ENCODE data around the gene HAAO. TPM values are rescaled to one million over a fixed set of nuclear protein-coding genes. Genes with fewer than 3 reads are reported as not detected.

HAAO gene
- total and polyA plus RNA-seq, 2 of the 13 experiments (the other 11 are each of a cell fraction or from before 2014, with no cell fraction given) = 36.1 to 42.7 TPM

DNA sequence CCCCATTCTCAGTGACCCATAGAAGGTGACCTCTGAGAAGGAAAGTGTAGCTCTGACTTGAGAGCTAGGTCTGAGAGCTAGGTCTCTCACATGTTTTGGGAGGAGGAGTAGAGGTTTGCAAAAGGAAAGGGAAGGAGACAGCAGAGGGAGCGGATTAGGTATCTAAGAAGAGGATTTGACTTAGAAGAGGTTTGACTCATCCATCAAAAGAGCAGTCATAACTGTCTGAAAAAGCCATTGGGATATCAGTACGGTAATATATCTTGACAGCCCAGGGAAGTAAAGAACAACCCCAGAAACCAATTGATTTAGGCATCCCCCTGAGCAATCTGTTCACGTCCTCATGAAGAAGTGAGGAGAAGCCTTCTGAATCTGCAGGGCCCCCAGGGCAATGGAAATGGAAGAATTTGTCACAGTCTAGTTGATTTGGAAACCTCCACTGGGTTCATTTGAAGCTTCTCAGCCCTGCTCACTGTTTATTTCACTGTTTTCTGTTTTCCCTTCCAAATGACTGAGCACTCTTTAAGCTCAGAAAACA is 47.8 kb downstream of the HAAO start:
- ATAC-seq (no peak), FAIRE-seq (no peak), DNase-seq (ENCODE audit: low spot score) (no peak)
- Histone ChIP-seq H4K20me1 (ENCODE audit: insufficient read depth, low read length) (no peaks in the 10 kb centered on the region), H3K9me3 (ENCODE audit: low read length) (no peaks in the 10 kb centered on the region), H3K79me2 (ENCODE audit: insufficient read depth, low read length) (no peaks in the 10 kb centered on the region), H3K9ac (ENCODE audit: insufficient read depth, low read depth, low read length) (no peak overlapping the region), H3K27ac (ENCODE audit: extremely low read length, insufficient read depth, low read length) (no peak overlapping the region), H2AFZ (ENCODE audit: low read length) (no peak overlapping the region), H3K4me2 (ENCODE audit: low read depth, low read length) (no peak overlapping the region), H3K4me3 (replicated peaks in 1 of 3; ENCODE audit: insufficient read depth in 1 of 3, low read depth in 2 of 3, low read length in 3 of 3) (no peak overlapping the region), H3K4me1 (ENCODE audit: insufficient read depth, low read length) (no peaks in the 10 kb centered on the region), H3K27me3 (ENCODE audit: control insufficient read depth in 1 of 2, insufficient read depth in 2 of 2, low read length in 2 of 2) (no peaks in the 10 kb centered on the region), H3K36me3 (replicated peaks in 1 of 2; ENCODE audit: control insufficient read depth in 1 of 2, insufficient read depth in 2 of 2, low read length in 2 of 2) (no peaks in the 10 kb centered on the region; a peak in 3 of 5 replicates)
- TF ChIP-seq, protein P1, sequence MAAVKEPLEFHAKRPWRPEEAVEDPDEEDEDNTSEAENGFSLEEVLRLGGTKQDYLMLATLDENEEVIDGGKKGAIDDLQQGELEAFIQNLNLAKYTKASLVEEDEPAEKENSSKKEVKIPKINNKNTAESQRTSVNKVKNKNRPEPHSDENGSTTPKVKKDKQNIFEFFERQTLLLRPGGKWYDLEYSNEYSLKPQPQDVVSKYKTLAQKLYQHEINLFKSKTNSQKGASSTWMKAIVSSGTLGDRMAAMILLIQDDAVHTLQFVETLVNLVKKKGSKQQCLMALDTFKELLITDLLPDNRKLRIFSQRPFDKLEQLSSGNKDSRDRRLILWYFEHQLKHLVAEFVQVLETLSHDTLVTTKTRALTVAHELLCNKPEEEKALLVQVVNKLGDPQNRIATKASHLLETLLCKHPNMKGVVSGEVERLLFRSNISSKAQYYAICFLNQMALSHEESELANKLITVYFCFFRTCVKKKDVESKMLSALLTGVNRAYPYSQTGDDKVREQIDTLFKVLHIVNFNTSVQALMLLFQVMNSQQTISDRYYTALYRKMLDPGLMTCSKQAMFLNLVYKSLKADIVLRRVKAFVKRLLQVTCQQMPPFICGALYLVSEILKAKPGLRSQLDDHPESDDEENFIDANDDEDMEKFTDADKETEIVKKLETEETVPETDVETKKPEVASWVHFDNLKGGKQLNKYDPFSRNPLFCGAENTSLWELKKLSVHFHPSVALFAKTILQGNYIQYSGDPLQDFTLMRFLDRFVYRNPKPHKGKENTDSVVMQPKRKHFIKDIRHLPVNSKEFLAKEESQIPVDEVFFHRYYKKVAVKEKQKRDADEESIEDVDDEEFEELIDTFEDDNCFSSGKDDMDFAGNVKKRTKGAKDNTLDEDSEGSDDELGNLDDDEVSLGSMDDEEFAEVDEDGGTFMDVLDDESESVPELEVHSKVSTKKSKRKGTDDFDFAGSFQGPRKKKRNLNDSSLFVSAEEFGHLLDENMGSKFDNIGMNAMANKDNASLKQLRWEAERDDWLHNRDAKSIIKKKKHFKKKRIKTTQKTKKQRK (IDR thresholded peaks at IDR 0.05; ENCODE audit: low read length) = no peak
- TF ChIP-seq KLF13 (CRISPR knock-in tag; IDR thresholded peaks at IDR 0.05) = no peak
- TF ChIP-seq ZNF780A (CRISPR knock-in tag; IDR thresholded peaks at IDR 0.05) = no peak
- TF ChIP-seq, protein P2, sequence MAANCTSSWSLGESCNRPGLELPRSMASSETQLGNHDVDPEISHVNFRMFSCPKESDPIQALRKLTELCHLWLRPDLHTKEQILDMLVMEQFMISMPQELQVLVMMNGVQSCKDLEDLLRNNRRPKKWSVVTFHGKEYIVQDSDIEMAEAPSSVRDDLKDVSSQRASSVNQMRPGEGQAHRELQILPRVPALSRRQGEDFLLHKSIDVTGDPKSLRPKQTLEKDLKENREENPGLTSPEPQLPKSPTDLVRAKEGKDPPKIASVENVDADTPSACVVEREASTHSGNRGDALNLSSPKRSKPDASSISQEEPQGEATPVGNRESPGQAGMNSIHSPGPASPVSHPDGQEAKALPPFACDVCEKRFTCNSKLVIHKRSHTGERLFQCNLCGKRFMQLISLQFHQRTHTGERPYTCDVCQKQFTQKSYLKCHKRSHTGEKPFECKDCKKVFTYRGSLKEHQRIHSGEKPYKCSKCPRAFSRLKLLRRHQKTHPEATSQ (CRISPR knock-in tag; IDR thresholded peaks at IDR 0.05; ENCODE audit: borderline replicate concordance) = no peak
- TF ChIP-seq AGO2 (optimal IDR thresholded peaks at IDR 0.05; ENCODE audit: low read depth, low read length) = no peak
- TF ChIP-seq TRIM24 (CRISPR knock-in tag; IDR thresholded peaks at IDR 0.05) = no peak
- TF ChIP-seq ZNF850 (CRISPR knock-in tag; conservative IDR thresholded peaks at IDR 0.05) = no peak
- no peak for TF ChIP-seq ZSCAN20 (CRISPR knock-in tag; IDR thresholded peaks at IDR 0.05; ENCODE audit: borderline replicate concordance)
- no peak for TF ChIP-seq MIER3 (CRISPR knock-in tag; IDR thresholded peaks at IDR 0.05; ENCODE audit: borderline replicate concordance)
- no peak for TF ChIP-seq ZFP82 (CRISPR knock-in tag; IDR thresholded peaks at IDR 0.05; ENCODE audit: borderline replicate concordance)
- TF ChIP-seq HDAC1 (CRISPR knock-in tag; IDR thresholded peaks at IDR 0.05) = no peak
- TF ChIP-seq GATAD2A (CRISPR knock-in tag; IDR thresholded peaks at IDR 0.05) = no peak
- no peak for TF ChIP-seq XBP1 (CRISPR knock-in tag; IDR thresholded peaks at IDR 0.05)
- TF ChIP-seq ZBTB42 (CRISPR knock-in tag; IDR thresholded peaks at IDR 0.05) = no peak
- no peak for TF ChIP-seq ZFX (CRISPR knock-in tag; IDR thresholded peaks at IDR 0.05; ENCODE audit: low read depth)
- no peak for TF ChIP-seq KAT8 (CRISPR knock-in tag; IDR thresholded peaks at IDR 0.05)
- TF ChIP-seq, protein P3, sequence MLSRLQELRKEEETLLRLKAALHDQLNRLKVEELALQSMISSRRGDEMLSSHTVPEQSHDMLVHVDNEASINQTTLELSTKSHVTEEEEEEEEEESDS (CRISPR knock-in tag; IDR thresholded peaks at IDR 0.05; ENCODE audit: borderline replicate concordance) = no peak
- TF ChIP-seq ZNF879 (CRISPR knock-in tag; IDR thresholded peaks at IDR 0.05) = no peak
- no TSS peak for BruUV-seq (replicated peaks)
- CTCF ChIA-PET (ENCODE audit: low intra/inter-chr PET ratio, low total read pairs) = no interaction called here
- in situ Hi-C loops (cut with HindIII; ENCODE audit: extremely low pct_ligation_motif_present, low pct_unique_long_range_greater_than_20kb) (no loop called here), intact Hi-C loops (cut with micrococcal nuclease; ENCODE audit: unreplicated experiment) (no loop called here)
- POLR2A ChIA-PET = no interaction called here
- WGBS (ENCODE audit: low lambda C conversion rate) = 95% methylated on average over 3 of the region's 3 CpGs
